ENCODE data around the gene ATXN10. TPM values are rescaled to one million over a fixed set of nuclear protein-coding genes. Genes with fewer than 3 reads are reported as not detected.

Gene ATXN10
- total RNA-seq, 4 donors from 2014 or later, result 78.5 to 152 (median 113) TPM

GRCh38 chr22:45814198-45814597 lies 142.6 kb downstream of the ATXN10 start:
- TF ChIP-seq POLR2A (IDR thresholded peaks at IDR 0.05), result no peak
- TF ChIP-seq POLR2AphosphoS5 (IDR thresholded peaks at IDR 0.05), result no peak
- TF ChIP-seq CTCF (IDR thresholded peaks at IDR 0.05), result no peak
- TF ChIP-seq EP300 (IDR thresholded peaks at IDR 0.05), result no peak
- H3K27ac ChIP-seq, result no peak overlapping the region
- WGBS, 2 donors (ENCODE audit: low coverage in 1 of 2), result 91 to 100% methylated on average over 2 of the region's 2 CpGs

GRCh38 chr22:45816776-45817175 lies 145.1 kb downstream of the ATXN10 start:
- Histone ChIP-seq H3K4me1 (peaks cover 0 to 11% (median 0%) of the 10 kb centered on the region in 3 donors), H3K4me3 (no peak overlapping the region), H3K36me3 (peaks cover 0 to 60% of the 10 kb centered on the region in 2 donors), H3K27me3 (no peaks in the 10 kb centered on the region), H3K9me3 (no peaks in the 10 kb centered on the region), H3K27ac (no peak overlapping the region)
- 78 to 87% methylated on average over 6 to 8 of the region's 8 CpGs for WGBS, 2 donors (ENCODE audit: low coverage in 1 of 2)
- no peak for ATAC-seq
- TF ChIP-seq POLR2A (IDR thresholded peaks at IDR 0.05) (no peak), POLR2AphosphoS5 (IDR thresholded peaks at IDR 0.05) (no peak)

More at GRCh38 chr22:45814198-45814597, 142.6 kb downstream of the ATXN10 start:
- Histone ChIP-seq H3K36me3 (peaks cover 0 to 61% of the 10 kb centered on the region in 2 donors), H3K27me3 (no peaks in the 10 kb centered on the region), H3K4me1 (peaks cover 0 to 11% (median 0%) of the 10 kb centered on the region in 3 donors), H3K9me3 (no peaks in the 10 kb centered on the region), H3K4me3 (no peak overlapping the region)
- no peak for ATAC-seq

DNA sequence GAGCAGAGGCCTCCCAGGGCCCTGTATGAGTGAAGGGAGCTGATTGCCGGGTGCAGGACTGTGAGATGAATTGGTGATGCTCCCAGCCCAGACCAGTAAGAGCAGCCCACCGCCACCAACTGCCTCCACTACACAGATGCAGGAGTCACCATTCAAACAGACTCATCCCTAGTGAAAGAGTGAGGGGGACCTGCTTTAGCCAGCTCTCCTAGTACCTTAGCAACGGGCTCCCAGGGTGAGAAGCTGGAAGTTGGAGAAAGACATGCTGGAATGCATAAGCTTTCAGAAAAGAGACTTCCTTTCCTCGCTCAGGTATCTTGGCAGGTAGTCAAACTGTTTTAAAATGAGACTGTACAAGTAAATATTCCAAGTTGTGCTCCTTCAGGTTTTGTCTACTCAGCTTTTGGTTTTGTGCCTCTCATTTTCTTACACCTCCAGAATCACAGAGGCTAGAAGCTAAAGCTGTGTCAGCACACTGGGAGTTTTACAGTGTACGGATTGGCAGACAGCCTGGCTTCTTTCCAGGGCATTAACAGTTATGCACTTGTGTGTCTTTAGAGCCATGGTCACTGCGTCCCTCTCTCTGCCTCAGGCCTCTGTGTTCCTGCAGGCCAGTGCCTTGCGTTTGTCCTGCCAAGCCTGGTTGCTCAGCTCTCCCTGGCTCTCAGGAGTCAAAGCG lies 146.2 kb downstream of the ATXN10 start:
- 42 to 62% methylated on average over 2 to 4 of the region's 8 CpGs for WGBS, 2 donors (ENCODE audit: low coverage in 1 of 2)
- Histone ChIP-seq H3K4me1 (peaks cover 0 to 11% (median 0%) of the 10 kb centered on the region in 3 donors), H3K9me3 (no peaks in the 10 kb centered on the region), H3K27me3 (no peaks in the 10 kb centered on the region), H3K4me3 (no peak overlapping the region), H3K27ac (no peak overlapping the region), H3K36me3 (peaks cover 0 to 49% of the 10 kb centered on the region in 2 donors)
- ATAC-seq, result no peak
- TF ChIP-seq POLR2AphosphoS5 (IDR thresholded peaks at IDR 0.05) (no peak), POLR2A (IDR thresholded peaks at IDR 0.05) (no peak), EP300 (IDR thresholded peaks at IDR 0.05) (no peak), CTCF (IDR thresholded peaks at IDR 0.05) (no peak)

DNA sequence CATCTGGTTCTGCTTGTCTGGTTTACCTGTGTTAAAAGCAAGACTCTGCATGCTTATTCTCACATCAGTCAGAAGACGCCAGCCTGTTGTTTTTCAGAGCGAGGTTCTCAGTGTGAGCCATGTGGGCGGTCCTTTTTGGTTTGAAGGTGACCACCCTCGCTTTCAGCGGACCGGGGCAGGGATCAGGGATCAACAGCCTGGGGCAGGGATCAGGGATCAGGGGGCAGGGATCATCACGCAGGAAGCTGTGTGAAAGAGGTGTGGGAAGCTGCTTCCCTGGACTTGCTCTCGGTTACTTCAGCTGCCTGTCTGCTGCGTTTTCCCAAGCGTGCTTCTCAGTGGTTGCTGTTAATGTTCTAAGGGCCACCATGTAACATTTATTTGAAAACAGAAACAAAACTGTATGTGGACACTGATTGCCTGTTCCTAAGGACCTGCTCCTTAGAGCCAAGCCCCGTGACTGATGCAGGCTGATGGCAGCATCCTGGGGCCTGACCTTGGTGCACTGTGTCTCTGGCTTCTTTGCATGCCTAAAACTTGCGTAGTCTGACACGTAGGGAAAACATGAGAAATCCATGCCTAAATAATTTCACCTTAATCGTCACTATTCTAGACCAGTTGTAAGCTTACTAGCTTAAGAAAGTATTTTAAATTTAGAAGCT lies 146.9 kb downstream of the ATXN10 start:
- H3K9me3 ChIP-seq, result no peaks in the 10 kb centered on the region
- H3K36me3 ChIP-seq, result peaks cover 0 to 46% of the 10 kb centered on the region in 2 donors
- H3K27me3 ChIP-seq, result no peaks in the 10 kb centered on the region
- WGBS, 2 donors (ENCODE audit: low coverage in 1 of 2), result 75 to 92% methylated on average over 7 to 8 of the region's 14 CpGs
- ATAC-seq, result no peak
- peaks cover 0 to 11% (median 0%) of the 10 kb centered on the region in 3 donors for H3K4me1 ChIP-seq
- TF ChIP-seq POLR2AphosphoS5 (IDR thresholded peaks at IDR 0.05) (no peak), CTCF (IDR thresholded peaks at IDR 0.05) (no peak), POLR2A (IDR thresholded peaks at IDR 0.05) (no peak), EP300 (IDR thresholded peaks at IDR 0.05) (no peak)
- no peak overlapping the region for H3K4me3 ChIP-seq
- H3K27ac ChIP-seq, result no peak overlapping the region

DNA sequence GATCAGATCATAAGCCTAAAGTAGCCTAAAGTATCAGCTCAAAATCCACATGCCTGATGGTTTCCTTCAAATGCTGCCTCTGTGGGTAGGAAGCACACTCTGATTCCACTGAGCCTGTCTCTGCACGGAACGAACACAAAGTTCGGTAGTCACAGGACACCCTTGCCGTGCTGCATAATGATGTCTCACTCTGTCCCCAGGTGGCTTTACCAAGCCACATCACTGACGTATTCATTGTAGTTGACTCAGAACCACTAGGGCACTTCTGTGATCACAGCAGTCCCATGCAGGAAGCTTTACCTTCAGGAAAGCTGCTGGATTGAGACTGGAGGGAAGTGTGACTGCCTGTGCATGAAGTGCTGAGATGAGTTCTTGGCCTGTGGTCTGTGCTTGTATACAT lies 147.7 kb downstream of the ATXN10 start:
- Histone ChIP-seq H3K27me3 (no peaks in the 10 kb centered on the region), H3K4me3 (no peak overlapping the region), H3K9me3 (no peaks in the 10 kb centered on the region), H3K27ac (no peak overlapping the region), H3K36me3 (peaks cover 0 to 43% of the 10 kb centered on the region in 2 donors), H3K4me1 (peaks cover 0 to 11% (median 0%) of the 10 kb centered on the region in 3 donors)
- 92% methylated on average over 5 of the region's 5 CpGs; no CpG with 5 or more reads in 1 of the 2 donors for WGBS, 2 donors (ENCODE audit: low coverage in 1 of 2)
- TF ChIP-seq CTCF (IDR thresholded peaks at IDR 0.05) (no peak), POLR2AphosphoS5 (IDR thresholded peaks at IDR 0.05) (no peak)
- ATAC-seq, result no peak

Measured in gastroesophageal sphincter (tissue), 4 donors.